Measurements from ENCODE around the gene ZNF239. TPM values are rescaled to one million over a fixed set of nuclear protein-coding genes. Genes with fewer than 3 reads are reported as not detected.
"Not testable (repeated sequence)": the region's sequence is repeated elsewhere in the genome, so short reads cannot be mapped to it uniquely, and the experiment has no call there.

The ZNF239 gene
- total RNA-seq, 6 experiments from 2014 or later: 0.56 to 1.7 (median 0.97) TPM

DNA sequence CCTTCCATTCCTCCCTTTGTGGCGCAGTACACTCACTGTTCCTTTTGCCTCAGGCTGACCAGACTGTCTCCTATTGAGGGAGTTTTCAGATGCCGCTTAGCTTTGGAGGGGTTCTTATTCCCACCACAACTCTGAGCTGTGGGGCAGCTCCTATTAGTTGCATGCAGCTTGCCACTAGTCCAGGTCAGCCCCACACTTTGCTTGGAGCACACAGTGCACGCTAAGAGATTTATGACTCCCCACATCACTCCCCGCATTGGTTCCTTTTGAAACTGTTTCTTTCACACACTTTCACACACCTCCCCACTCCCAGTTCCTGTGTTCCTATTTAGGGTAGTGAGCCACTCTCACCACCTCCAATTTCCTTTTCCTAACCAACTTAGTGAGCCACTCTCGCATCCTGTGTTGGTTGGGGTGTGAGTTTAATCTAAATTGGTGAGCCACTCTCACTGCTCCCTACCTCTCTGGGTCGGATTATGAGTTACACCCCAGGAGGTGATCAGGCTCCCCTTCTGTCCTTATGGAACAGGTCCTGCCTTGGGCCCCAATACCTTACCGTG lies 21.4 kb upstream of the ZNF239 start:
- Histone ChIP-seq H3K36me3 (no peaks in the 10 kb centered on the region), H3K27me3 (no peaks in the 10 kb centered on the region), H3K4me1 (peaks cover 0 to 4% (median 2%) of the 10 kb centered on the region in 4 donors), H3K9me3 (no peaks in the 10 kb centered on the region), H3K27ac (no peak overlapping the region), H3K4me3 (no peak overlapping the region)
- WGBS (ENCODE audit: insufficient coverage, low coverage, low lambda C conversion rate, missing lambda C conversion rate): 62% methylated on average over 6 of the region's 7 CpGs
- DNase-seq (no peak), ATAC-seq (peak; percentile 10 to 38 (median 24))
- intact Hi-C loops (cut with DNase I): no loop called here
- TF ChIP-seq POLR2A (IDR thresholded peaks at IDR 0.05): no peak
- TF ChIP-seq, protein P1, sequence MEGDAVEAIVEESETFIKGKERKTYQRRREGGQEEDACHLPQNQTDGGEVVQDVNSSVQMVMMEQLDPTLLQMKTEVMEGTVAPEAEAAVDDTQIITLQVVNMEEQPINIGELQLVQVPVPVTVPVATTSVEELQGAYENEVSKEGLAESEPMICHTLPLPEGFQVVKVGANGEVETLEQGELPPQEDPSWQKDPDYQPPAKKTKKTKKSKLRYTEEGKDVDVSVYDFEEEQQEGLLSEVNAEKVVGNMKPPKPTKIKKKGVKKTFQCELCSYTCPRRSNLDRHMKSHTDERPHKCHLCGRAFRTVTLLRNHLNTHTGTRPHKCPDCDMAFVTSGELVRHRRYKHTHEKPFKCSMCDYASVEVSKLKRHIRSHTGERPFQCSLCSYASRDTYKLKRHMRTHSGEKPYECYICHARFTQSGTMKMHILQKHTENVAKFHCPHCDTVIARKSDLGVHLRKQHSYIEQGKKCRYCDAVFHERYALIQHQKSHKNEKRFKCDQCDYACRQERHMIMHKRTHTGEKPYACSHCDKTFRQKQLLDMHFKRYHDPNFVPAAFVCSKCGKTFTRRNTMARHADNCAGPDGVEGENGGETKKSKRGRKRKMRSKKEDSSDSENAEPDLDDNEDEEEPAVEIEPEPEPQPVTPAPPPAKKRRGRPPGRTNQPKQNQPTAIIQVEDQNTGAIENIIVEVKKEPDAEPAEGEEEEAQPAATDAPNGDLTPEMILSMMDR (IDR thresholded peaks at IDR 0.05): no peak

DNA sequence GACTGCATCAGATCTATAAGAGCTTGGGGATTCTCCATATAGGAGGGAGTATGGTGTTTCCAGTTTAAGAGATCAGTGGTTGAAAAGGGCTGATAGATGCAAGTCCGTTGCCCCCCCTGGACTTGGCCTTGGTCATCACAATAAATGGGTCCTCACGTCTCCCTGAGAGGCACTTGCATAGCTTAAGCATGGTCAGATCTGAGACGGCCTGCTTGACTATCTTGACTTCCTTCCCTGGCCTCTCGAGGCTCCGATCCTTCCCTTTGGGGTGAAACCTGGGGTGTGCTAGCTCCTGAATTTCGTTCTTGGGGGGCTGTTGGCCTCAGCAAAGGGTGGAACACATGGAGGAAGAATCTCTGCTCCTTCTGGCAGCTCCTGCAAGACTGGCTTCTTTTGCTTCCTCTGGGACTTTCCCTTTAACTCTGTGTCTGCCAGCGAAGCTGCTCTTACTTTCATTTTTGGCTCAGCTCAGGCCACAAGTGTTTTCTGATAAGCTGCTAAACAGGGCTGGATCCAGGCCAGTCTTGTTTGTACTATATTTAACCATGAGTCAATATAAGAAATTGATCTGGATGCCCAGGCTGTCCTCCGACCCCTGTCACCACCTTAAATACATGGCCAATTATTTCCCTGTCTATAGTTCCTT lies 20.7 kb upstream of the ZNF239 start:
- Histone ChIP-seq H3K27me3 (no peaks in the 10 kb centered on the region), H3K9me3 (no peaks in the 10 kb centered on the region), H3K36me3 (no peaks in the 10 kb centered on the region), H3K4me1 (peaks cover 0 to 4% (median 2%) of the 10 kb centered on the region in 4 donors), H3K4me3 (peak overlapping the region in 1 of 3 donors; percentile 14), H3K27ac (no peak overlapping the region)
- ATAC-seq (peak; percentile 77 to 94 (median 83)), DNase-seq (peak in 1 of 3 donors; percentile 43)
- TF ChIP-seq, protein P1 (IDR thresholded peaks at IDR 0.05): no peak
- no peak for TF ChIP-seq POLR2A (IDR thresholded peaks at IDR 0.05)
- 4% methylated on average over 6 of the region's 8 CpGs for WGBS (ENCODE audit: insufficient coverage, low coverage, low lambda C conversion rate, missing lambda C conversion rate)
- intact Hi-C loops (cut with DNase I): no loop called here

DNA sequence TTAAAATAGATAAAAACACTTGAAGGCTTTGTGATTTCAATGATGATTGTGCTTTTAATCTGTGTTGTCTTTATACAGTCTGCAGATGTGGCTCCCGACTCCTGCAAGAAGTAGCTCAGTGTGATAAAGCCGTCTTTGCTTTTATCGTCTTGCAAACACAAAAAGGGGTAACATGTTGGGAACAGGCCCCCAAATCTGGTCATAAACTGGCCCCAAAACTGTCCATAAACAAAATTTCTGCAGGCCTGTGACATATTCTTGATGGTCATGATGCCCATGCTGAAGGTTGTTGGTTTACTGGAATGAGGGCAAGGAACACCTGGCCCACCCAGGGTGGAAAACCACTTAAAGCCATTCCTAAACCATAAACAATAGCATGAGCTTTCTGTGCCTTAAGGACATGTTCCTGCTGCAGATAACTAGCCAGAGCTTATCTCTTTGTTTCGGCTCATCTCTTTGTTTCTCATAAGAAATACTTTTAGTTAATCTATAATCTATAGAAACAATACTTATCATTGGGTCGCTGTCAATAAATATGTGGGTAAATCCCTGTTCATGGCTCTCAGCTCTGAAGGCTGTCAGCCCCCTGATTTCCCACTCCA lies 17.0 kb upstream of the ZNF239 start:
- Histone ChIP-seq H3K36me3 (no peaks in the 10 kb centered on the region), H3K4me3 (no peak overlapping the region), H3K4me1 (peaks cover 0 to 4% (median 2%) of the 10 kb centered on the region in 4 donors), H3K27me3 (no peaks in the 10 kb centered on the region), H3K9me3 (no peaks in the 10 kb centered on the region), H3K27ac (no peak overlapping the region)
- intact Hi-C loops (cut with DNase I): no loop called here
- ATAC-seq (no peak), DNase-seq (no peak)
- 77% methylated on average over 5 of the region's 5 CpGs for WGBS (ENCODE audit: insufficient coverage, low coverage, low lambda C conversion rate, missing lambda C conversion rate)
- no peak for TF ChIP-seq POLR2A (IDR thresholded peaks at IDR 0.05)
- TF ChIP-seq, protein P1 (IDR thresholded peaks at IDR 0.05): no peak

DNA sequence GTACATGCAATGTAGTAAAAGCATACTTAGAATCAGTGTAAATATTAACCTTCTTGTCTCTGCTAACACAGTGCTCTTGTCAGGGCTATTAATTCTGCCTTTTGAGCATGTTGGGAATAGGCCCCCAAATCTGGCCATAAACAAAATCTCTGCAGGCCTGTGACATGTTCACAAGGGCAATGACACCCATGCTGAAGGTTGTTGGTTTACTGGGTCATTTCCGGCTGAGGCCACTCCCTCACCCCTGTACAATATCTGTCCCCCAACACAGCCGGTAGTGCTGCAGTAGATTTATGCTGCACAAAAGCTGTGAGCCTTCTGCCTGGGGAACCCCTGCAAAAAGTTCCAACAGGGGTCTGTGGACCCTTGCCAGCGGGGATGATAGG lies 12.3 kb upstream of the ZNF239 start:
- H3K27ac ChIP-seq; H3K9me3 ChIP-seq; H3K4me1 ChIP-seq; H3K4me3 ChIP-seq; intact Hi-C loops (cut with DNase I); H3K36me3 ChIP-seq; ATAC-seq; DNase-seq; H3K27me3 ChIP-seq: not testable (repeated sequence)
- WGBS (ENCODE audit: insufficient coverage, low coverage, low lambda C conversion rate, missing lambda C conversion rate): 57% methylated on average over 3 of the region's 3 CpGs
